Ovary (tissue), 3 donors: Measurements from ENCODE around the gene ZBTB33.

Source experiments
- EP300 ChIP-seq: sonication (generic); formaldehyde crosslinking; IDR thresholded peaks from one replicate; pipeline ENCODE4 v1.6.1; 2017; ENCODE audit warnings: antibody characterized with exemption
- TF ChIP-seq, protein P1 (sequence below), 3 donors: fragments of 450-650 bp in 2 of 3; fragments of 200-600 bp in 1 of 3; IDR thresholded peaks; one replicate each; pipeline versions ENCODE4 v1.5.1 to v1.8.0; 2016 to 2022; ENCODE audit warnings: antibody characterized with exemption in 3 of 3, mild to moderate bottlenecking in 1 of 3
- donor health status: DM: no; HTN: no; CAD: no.

DNA sequence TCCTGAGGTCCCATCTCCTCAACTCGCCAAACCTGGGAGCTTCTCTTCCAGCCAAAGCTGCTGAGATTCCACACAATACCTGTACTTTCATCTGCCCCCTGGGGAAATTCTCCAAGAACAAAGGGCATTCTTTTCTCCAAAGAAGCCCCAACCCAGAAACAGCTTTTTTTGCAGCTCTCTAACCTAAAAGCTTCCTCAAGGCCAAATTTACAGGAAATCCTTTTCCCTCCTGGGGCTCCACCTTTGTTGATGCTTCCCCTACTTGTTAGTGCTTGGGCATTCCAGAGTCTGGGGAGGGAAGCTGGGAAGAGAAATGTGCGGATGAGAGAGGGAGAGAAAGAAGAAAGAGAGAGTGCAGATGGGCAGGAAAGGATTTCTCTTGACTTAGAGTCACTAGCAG is 24.3 kb downstream of the ZBTB33 start:
- no peak for TF ChIP-seq EP300
- TF ChIP-seq, protein P1, sequence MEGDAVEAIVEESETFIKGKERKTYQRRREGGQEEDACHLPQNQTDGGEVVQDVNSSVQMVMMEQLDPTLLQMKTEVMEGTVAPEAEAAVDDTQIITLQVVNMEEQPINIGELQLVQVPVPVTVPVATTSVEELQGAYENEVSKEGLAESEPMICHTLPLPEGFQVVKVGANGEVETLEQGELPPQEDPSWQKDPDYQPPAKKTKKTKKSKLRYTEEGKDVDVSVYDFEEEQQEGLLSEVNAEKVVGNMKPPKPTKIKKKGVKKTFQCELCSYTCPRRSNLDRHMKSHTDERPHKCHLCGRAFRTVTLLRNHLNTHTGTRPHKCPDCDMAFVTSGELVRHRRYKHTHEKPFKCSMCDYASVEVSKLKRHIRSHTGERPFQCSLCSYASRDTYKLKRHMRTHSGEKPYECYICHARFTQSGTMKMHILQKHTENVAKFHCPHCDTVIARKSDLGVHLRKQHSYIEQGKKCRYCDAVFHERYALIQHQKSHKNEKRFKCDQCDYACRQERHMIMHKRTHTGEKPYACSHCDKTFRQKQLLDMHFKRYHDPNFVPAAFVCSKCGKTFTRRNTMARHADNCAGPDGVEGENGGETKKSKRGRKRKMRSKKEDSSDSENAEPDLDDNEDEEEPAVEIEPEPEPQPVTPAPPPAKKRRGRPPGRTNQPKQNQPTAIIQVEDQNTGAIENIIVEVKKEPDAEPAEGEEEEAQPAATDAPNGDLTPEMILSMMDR (IDR thresholded peaks at IDR 0.05): no peak
